ENCODE results near the gene B3GALT4.
"Not testable (repeated sequence)": the region's sequence is repeated elsewhere in the genome, so short reads cannot be mapped to it uniquely, and the experiment has no call there.

The B3GALT4 gene

GRCh38 chr6:33251395-33252012 lies 25.4 kb upstream of the B3GALT4 start:
- no peaks in the 10 kb centered on the region for H3K27me3 ChIP-seq (ENCODE audit: control insufficient read depth, insufficient read depth, low read length)
- no peak overlapping the region for H3K4me3 ChIP-seq (ENCODE audit: low read length)
- peaks cover 12% of the 10 kb centered on the region for H3K4me1 ChIP-seq (ENCODE audit: control insufficient read depth, insufficient read depth, low read length)
- H3K27ac ChIP-seq (ENCODE audit: low read depth, low read length): no peak overlapping the region
- H3K9ac ChIP-seq (ENCODE audit: low read length): no peak overlapping the region
- no peaks in the 10 kb centered on the region for H3K36me3 ChIP-seq (ENCODE audit: control insufficient read depth, insufficient read depth, low read length)

DNA sequence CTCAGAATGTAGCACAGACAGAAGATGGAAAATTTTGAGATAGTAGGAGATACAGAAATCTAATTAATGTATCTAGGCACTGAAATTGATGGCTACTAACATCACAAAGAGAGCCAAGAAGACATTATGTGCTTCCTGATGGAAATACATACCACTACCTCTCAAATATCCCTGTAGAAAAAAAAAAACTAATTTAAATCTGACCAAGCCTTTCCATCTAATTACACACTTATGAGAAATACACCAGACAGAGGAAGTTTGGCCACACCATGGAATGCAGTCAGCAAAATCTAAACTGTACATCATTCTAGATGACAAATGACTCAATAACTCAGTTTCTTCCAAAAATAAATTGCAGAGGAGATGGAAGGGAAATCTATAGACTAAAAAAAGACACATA lies 24.2 kb upstream of the B3GALT4 start:
- Histone ChIP-seq H3K4me1 (ENCODE audit: control insufficient read depth, insufficient read depth, low read length) (peaks cover 12% of the 10 kb centered on the region), H3K4me3 (ENCODE audit: low read length) (no peak overlapping the region), H3K27me3 (ENCODE audit: control insufficient read depth, insufficient read depth, low read length) (no peaks in the 10 kb centered on the region), H3K27ac (ENCODE audit: low read depth, low read length) (no peak overlapping the region), H3K36me3 (ENCODE audit: control insufficient read depth, insufficient read depth, low read length) (peaks cover 2% of the 10 kb centered on the region), H3K9ac (ENCODE audit: low read length) (no peak overlapping the region)

DNA sequence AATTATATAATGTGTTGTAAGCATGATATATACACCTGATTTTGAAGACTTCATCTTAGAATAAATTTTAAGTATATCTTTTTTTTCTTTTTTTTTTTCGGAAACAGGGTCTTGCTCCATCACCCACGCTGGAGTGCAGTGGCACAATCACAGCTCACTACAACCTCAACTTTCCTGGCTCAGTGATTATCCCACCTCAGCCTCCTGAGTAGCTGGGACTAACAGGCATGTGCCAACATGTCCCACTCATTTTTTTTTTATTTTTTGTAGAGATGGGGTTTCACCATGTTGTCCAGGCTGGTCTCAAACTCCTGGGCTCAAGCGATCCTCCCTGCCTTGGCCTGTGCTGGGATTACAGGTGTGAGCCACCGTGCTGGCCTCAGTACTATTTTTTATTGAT lies 22.3 kb upstream of the B3GALT4 start:
- Histone ChIP-seq H3K9ac (ENCODE audit: low read length) (no peak overlapping the region), H3K36me3 (ENCODE audit: control insufficient read depth, insufficient read depth, low read length) (peaks cover 4% of the 10 kb centered on the region), H3K4me3 (ENCODE audit: low read length) (no peak overlapping the region), H3K27me3 (ENCODE audit: control insufficient read depth, insufficient read depth, low read length) (no peaks in the 10 kb centered on the region), H3K27ac (ENCODE audit: low read depth, low read length) (no peak overlapping the region), H3K4me1 (ENCODE audit: control insufficient read depth, insufficient read depth, low read length) (peaks cover 5% of the 10 kb centered on the region)

DNA sequence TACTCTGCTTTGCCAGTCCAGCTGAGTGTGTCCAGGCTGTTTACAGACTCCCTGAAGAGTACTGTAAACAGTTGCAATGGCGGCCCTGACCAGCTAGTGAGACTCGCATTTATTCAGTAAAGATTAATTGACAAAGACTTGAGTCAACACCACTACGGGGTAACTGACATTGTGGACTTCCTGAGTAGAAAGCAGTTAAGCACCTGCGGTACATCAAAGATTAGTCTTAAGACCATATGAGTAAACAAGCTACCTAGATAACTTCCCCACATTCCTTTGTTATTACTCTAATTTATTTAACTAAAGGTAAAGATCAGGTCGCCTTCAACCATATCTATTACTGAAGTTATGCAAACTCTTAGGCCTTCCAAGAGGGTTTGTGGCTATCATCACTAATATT lies 17.9 kb upstream of the B3GALT4 start:
- no peaks in the 10 kb centered on the region for H3K4me1 ChIP-seq (ENCODE audit: control insufficient read depth, insufficient read depth, low read length)
- no peak overlapping the region for H3K9ac ChIP-seq (ENCODE audit: low read length)
- H3K27ac ChIP-seq (ENCODE audit: low read depth, low read length): no peak overlapping the region
- peaks cover 16% of the 10 kb centered on the region for H3K36me3 ChIP-seq (ENCODE audit: control insufficient read depth, insufficient read depth, low read length)
- no peaks in the 10 kb centered on the region for H3K27me3 ChIP-seq (ENCODE audit: control insufficient read depth, insufficient read depth, low read length)
- no peak overlapping the region for H3K4me3 ChIP-seq (ENCODE audit: low read length)

DNA sequence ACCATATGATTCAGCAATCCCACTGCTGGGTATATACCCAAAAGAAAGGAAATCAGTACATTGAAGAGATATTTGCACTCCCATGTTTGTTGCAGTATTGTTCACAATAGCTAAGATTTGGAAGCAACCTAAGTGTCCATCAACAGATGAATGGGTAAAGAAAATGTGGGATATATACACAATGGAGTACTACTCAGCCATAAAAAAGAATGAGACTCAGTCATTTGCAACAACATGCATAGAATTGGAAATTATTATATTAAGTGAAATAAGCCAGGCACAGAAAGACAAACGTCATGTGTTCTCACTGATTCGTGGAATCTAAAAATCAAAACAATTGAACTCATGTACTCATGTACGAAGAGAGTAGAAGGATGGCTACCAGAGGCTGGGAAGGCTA lies 14.4 kb upstream of the B3GALT4 start:
- H3K4me1 ChIP-seq (ENCODE audit: control insufficient read depth, insufficient read depth, low read length); H3K9ac ChIP-seq (ENCODE audit: low read length); H3K4me3 ChIP-seq (ENCODE audit: low read length); H3K27me3 ChIP-seq (ENCODE audit: control insufficient read depth, insufficient read depth, low read length); H3K27ac ChIP-seq (ENCODE audit: low read depth, low read length): not testable (repeated sequence)
- peaks cover 35% of the 10 kb centered on the region for H3K36me3 ChIP-seq (ENCODE audit: control insufficient read depth, insufficient read depth, low read length)

GRCh38 chr6:33264015-33264414 lies 12.9 kb upstream of the B3GALT4 start:
- H3K27me3 ChIP-seq (ENCODE audit: control insufficient read depth, insufficient read depth, low read length): no peaks in the 10 kb centered on the region
- H3K4me3 ChIP-seq (ENCODE audit: low read length): no peak overlapping the region
- H3K9ac ChIP-seq (ENCODE audit: low read length): no peak overlapping the region
- H3K27ac ChIP-seq (ENCODE audit: low read depth, low read length): no peak overlapping the region
- peaks cover 37% of the 10 kb centered on the region for H3K36me3 ChIP-seq (ENCODE audit: control insufficient read depth, insufficient read depth, low read length)
- no peaks in the 10 kb centered on the region for H3K4me1 ChIP-seq (ENCODE audit: control insufficient read depth, insufficient read depth, low read length)

DNA sequence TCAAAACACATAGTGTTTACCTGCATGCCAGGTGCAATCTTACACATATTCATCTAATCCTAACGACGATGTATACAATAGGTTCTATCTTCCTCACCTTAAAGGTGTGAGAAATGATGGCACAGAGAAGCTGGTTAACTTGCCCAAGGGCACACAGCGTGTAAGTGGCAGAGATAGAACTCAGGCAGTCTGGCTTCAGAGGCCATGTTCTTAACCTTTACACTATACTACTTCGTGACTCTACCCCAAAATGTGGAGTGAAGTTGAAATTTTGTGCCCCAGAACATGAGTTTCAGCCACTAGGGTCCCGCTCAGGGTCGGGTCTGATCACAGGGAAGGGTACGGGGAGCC lies 5.8 kb upstream of the B3GALT4 start:
- peaks cover 35% of the 10 kb centered on the region for H3K36me3 ChIP-seq (ENCODE audit: control insufficient read depth, insufficient read depth, low read length)
- no peaks in the 10 kb centered on the region for H3K27me3 ChIP-seq (ENCODE audit: control insufficient read depth, insufficient read depth, low read length)
- peak overlapping the region; percentile 84 for H3K4me3 ChIP-seq (ENCODE audit: low read length)
- H3K27ac ChIP-seq (ENCODE audit: low read depth, low read length): peak overlapping the region; percentile 96
- H3K9ac ChIP-seq (ENCODE audit: low read length): peak overlapping the region; percentile 77
- peaks cover 21% of the 10 kb centered on the region for H3K4me1 ChIP-seq (ENCODE audit: control insufficient read depth, insufficient read depth, low read length)

- Histone ChIP-seq H3K27ac (ENCODE audit: low read depth, low read length) (peak within 1 kb of the TSS; percentile 96), H3K27me3 (ENCODE audit: control insufficient read depth, insufficient read depth, low read length) (no peaks in the 10 kb centered on the region), H3K9ac (ENCODE audit: low read length) (peak within 1 kb of the TSS; percentile 85), H3K4me1 (ENCODE audit: control insufficient read depth, insufficient read depth, low read length) (peaks cover 26% of the 10 kb centered on the region), H3K4me3 (ENCODE audit: low read length) (peak within 1 kb of the TSS; percentile 84), H3K36me3 (ENCODE audit: control insufficient read depth, insufficient read depth, low read length) (peaks cover 30% of the 10 kb centered on the region)
Measured at GRCh38 chr6:33271468-33272274, 5.3 kb upstream of the B3GALT4 start, which contains the start of the genes RPS18 and VPS52. TSS of gene RPS18 (plus strand) at chr6:33272075. CDS start at chr6:33272120, 45 bp downstream. TSS of gene VPS52 (minus strand) at chr6:33271876. CDS start at chr6:33271675, 201 bp downstream.

GRCh38 chr6:33272275-33273128 lies 4.4 kb upstream of the B3GALT4 start:
- peaks cover 23% of the 10 kb centered on the region for H3K36me3 ChIP-seq (ENCODE audit: control insufficient read depth, insufficient read depth, low read length)
- peak overlapping the region; percentile 84 for H3K4me3 ChIP-seq (ENCODE audit: low read length)
- H3K4me1 ChIP-seq (ENCODE audit: control insufficient read depth, insufficient read depth, low read length): peaks cover 28% of the 10 kb centered on the region
- H3K27me3 ChIP-seq (ENCODE audit: control insufficient read depth, insufficient read depth, low read length): no peaks in the 10 kb centered on the region
- peak overlapping the region; percentile 85 for H3K9ac ChIP-seq (ENCODE audit: low read length)
- peak overlapping the region; percentile 85 for H3K27ac ChIP-seq (ENCODE audit: low read depth, low read length)

DNA sequence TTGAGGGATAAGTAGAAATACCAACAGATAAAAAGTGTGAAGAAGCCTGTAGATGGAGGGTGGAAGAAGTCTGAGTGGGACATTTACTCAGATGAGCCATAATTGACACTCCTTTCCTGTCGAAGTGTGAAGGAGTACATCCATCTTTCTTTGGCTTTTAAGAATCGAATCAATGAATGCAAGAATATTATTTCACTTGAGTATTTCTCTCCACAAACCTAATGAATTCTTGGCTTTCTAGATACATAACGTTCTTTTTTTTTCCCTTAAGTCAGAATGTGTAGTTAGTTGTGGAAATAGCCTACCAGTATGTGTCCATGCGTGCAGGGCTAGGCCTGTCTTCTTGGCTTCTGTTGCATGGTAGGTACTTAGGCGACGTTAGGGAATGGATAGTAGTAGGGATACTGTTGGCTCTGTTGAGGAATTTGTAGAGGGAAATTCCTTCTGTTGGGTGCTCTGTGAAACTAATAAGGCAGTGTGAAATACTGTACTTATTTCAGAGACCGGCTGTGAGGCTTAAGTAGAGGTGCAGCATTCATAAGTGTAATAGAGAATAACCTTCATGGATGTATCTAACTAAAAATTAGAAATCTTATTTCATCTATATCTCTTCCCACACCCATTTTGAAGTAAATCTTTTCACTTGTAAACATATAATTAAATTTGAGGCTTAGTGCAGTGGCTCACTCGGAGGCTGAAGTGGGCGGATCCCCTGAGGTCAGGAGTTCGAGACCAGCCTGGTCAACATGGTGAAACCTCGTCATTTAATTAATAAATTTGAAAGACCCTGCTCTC lies 3.6 kb upstream of the B3GALT4 start:
- H3K36me3 ChIP-seq (ENCODE audit: control insufficient read depth, insufficient read depth, low read length): peaks cover 18% of the 10 kb centered on the region
- peaks cover 31% of the 10 kb centered on the region for H3K4me1 ChIP-seq (ENCODE audit: control insufficient read depth, insufficient read depth, low read length)
- peak overlapping the region; percentile 45 for H3K9ac ChIP-seq (ENCODE audit: low read length)
- H3K4me3 ChIP-seq (ENCODE audit: low read length): peak overlapping the region; percentile 84
- H3K27ac ChIP-seq (ENCODE audit: low read depth, low read length): no peak overlapping the region
- no peaks in the 10 kb centered on the region for H3K27me3 ChIP-seq (ENCODE audit: control insufficient read depth, insufficient read depth, low read length)

- peak overlapping the region; percentile 6 for H3K4me3 ChIP-seq (ENCODE audit: low read length)
- H3K9ac ChIP-seq (ENCODE audit: low read length): no peak overlapping the region
- no peaks in the 10 kb centered on the region for H3K27me3 ChIP-seq (ENCODE audit: control insufficient read depth, insufficient read depth, low read length)
- H3K27ac ChIP-seq (ENCODE audit: low read depth, low read length): no peak overlapping the region
- H3K36me3 ChIP-seq (ENCODE audit: control insufficient read depth, insufficient read depth, low read length): peaks cover 23% of the 10 kb centered on the region
- H3K4me1 ChIP-seq (ENCODE audit: control insufficient read depth, insufficient read depth, low read length): peaks cover 31% of the 10 kb centered on the region
Measured at GRCh38 chr6:33273924-33274902, 2.7 kb upstream of the B3GALT4 start.

All from rectal smooth muscle tissue (tissue), 1 donor.